ENCODE data around the gene OVCH1.
A peak's percentile ranks its signal among the peaks of the same experiment; 100 is the strongest.
"Not testable (repeated sequence)": the region's sequence is repeated elsewhere in the genome, so short reads cannot be mapped to it uniquely, and the experiment has no call there.

The OVCH1 gene

DNA sequence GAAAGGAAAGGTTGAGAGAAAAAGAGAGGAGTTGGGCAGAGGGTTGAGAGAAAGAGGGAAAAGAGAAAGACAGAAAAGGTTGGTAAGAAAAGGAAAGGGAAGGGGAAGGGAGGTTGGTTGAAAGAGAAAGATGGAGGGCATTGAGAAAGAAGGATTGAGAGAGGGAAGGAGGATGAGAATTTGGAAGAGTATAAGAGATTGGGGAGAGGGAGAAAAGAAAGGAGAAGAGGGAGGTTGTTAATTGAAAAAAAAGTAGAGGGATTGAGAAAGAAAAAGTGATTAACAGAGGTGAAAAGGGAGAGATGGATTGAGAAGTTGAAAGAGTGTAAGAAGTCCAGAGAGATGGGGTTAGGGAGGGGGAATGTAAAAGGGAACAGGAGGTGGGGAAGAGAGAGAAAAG is 95.0 kb downstream of the OVCH1 start:
- DNase-seq = no peak

DNA sequence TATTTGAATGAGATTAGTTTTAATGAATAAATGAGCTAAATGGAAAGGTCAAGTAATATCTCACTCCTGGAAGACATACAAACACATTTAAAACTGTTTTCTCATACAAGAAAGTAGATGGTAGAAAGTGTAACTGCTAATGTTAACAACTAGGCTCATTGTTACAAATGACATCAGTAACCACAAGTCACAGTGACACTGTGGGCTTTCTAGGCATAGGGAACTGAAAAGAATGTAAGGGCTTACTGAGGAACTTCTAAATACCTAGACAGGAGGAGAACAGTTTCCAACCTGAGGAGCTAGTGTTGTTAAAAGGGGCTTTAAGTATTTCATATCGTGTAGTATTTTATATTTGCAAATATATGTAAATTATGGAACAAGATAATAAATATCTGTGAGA is 99.0 kb downstream of the OVCH1 start:
- no peak for DNase-seq

DNA sequence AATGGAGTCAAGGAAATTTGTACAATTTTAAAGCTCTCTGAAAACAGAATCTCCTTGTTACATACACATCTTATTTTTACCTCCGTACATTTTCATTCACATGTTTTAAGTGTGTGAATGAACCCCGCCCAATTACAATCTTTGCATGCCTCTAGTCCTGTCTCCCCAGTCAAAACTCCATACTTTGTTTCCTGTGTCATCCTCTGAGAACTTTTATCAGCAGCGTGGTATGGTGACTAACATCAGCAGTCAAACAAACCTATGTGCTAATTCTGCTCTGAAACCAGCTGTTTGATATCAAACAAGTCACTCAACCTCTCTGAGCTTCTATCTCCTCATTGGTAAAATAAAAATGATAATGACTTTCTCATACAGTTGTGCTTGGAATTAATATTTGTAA is 100.7 kb downstream of the OVCH1 start:
- DNase-seq = no peak

DNA sequence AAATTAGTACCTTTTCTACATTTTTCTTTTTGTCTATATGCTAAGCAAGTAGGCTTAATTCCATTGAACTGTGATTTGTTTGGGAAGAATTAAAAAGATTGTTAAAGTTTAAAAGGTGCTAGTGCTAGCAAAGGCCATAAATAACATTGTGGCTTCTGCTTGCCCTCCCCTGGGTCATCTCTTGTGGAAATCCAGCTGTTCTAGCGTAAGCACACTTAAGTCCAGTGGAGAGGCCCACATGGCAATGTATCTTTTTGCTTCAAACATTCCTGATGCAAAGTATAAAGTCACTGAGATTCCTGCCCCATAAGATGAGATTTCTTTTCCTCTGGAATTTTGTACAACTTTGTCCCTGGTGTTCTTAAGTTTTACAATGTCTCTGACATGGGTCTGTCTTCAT is 102.1 kb downstream of the OVCH1 start:
- DNase-seq = no peak

DNA sequence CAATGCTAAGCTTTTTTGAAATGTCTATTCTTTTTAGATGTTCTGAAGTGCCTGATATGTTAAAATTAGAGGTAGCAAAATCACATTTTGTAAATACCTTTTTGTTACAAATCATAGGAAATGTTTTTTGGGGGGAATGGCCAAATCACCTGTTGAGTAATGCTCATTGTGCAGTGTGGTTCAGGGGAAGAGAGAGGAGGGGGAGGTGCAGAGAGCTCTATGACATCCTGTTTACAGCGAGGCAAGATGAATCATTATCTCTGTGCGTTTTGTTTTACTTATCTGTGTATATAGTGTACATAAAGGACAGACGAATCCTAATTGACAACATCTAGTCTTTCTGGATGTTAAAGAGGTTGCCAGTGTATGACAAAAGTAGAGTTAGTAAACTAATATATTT is 107.1 kb downstream of the OVCH1 start:
- not testable (repeated sequence) for DNase-seq

DNA sequence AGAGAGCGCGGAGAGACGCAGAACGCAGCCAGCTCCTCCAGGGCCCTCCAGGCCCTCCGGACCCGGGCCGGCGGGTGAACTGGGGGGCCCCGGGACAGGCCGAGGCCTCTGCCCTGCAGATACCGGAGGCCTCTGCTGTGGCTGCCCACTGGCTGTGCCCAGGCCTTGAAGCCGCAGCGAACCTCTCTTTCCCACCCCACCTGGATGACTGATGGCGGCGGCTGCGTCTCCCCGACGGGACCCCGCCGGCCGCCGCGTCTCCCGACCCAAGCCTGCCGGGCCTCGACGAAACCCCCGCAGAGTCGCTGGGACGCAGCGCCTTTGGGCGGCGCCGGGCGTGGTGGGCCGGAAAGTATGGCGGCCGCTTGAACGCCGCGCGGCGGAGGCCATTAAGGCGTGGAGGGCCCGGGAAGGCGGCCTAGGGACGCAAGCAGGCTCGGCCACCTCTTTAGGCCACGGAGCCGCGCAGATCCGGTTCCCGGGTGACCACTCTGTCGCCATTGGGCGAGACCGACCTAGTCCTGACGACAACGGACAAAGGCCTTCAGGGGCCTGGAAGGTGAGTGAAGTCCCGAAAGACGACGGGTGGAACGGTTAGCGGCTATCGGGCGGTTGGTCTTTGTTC is 108.1 kb downstream of the OVCH1 start:
- no peak for DNase-seq

DNA sequence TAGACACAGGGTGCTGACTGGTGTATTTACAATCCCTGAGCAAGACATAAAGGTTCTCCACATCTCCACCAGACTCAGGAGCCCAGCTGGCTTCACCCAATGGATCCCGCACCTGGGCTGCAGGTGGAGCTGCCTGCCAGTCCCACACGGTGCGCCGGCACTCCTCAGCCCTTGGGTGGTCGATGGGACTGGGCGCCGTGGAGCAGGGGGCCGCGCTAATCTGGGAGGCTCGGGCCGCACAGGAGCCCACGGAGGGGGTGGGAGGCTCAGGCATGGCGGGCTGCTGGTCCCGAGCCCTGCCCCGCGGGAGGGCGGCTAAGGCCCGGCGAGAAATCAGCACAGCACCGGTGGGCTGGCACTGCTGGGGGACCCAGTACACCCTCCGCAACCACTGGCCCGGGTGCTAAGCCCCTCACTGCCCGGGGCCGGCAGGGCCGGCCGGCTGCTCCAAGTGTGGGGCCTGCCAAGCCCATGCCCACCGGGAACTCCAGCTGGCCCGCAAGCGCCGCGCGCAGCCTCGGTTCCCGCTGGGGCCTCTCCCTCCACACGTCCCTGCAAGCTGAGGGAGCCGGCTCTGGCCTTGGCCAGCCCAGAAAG is 111.3 kb downstream of the OVCH1 start:
- not testable (repeated sequence) for DNase-seq

DNA sequence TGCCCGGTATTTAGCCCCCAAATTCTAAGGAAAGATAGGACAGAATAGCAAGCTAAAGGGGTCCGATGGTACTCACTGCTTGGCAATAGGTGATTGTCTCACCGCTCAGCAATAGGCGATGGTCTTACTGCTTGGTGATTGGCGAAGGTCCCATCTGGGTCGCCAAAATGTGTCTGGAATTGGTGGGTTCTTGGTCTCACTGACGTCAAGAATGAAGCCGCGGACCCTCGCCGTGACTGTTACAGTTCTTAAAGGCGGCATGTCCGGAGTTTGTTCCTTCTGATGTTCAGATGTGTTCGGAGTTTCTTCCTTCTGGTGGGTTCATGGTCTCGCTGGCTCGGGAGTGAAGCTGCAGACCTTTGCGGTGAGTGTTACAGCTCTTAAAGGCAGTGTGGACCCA is 112.3 kb downstream of the OVCH1 start:
- DNase-seq = not testable (repeated sequence)

DNA sequence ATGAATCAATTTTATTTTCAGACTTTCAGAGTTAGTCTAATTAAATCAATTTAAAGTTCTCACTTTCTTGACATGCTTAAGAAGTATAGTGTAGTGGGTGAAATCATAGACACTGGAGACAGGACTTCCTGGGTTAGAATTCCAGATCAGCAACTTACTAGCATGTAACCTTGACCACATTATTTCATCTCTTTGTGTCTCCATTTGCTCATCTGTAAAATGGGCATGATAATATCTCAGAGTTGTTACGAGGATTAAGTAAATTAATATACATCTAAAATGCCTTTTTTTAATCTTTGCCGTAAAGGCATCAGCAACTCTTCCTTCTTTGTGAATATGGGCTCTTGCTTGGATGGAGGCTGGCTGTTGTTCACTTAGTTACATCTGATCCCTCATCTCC is 115.2 kb downstream of the OVCH1 start:
- DNase-seq = no peak

DNA sequence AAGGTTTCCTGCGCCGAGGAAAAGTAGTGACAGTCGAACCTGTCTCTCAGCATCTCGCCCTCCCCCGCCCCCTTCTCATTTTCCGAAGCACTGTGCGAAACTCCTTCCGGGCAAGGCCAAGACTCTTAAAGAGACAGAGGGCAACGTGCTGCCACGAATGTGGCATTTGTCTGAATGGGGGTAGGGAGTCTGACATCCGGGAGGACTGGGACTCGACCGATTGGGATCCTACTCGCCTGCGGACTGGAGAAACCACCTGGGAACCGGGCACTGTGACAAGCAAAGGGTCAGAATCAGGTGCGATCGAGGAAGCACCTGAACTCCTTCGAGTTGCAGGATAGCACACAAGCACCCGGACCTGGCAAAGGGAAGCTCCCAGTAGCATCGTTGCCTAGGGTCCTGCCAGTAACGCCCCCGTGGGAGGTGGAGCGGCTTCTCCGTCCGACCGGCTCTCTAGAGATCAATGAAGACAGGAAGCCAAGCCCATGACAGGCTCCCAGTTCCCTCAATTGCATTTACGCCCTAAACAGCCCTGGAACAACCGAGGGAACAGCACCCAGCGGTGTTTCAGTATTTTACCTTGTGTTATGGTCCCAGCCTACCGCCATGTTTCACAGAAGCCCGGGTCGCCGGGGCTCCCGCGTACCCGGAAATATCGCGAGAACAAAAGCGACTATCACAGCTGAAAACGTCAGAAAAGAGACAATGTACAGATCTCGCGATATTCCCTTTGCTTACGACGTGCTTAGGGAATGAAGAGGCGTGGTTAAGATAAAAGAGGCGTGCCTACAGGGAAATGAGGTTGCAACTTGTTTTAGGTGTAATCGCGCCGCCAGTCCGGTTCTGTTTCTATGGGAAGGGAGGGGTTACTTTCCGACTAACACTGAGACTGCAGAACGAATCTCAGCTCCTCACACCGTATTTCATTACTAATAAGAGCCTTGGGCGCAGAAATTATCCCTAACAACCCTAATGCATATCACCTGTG is 116.7 kb downstream of the OVCH1 start, which contains the start of gene ERGIC2:
TSS of gene ERGIC2 (minus strand) at position 637 of the 988 bp plus-strand sequence. CDS start 9,539 bp downstream, outside the sequence.
- peak; percentile 99 for DNase-seq
